Sigmoid colon (tissue), 3 donors: ENCODE data around the gene STAT2.

Source experiments
- CTCF ChIP-seq, 4 experiments: fragments of 450-650 bp in 3 of 4; fragments of 200-600 bp in 1 of 4; IDR thresholded peaks; one replicate each; pipeline ENCODE4 v1.5.1; 2016 to 2019; ENCODE audit warnings: antibody characterized with exemption in 4 of 4, mild to moderate bottlenecking in 3 of 4, moderate library complexity in 2 of 4
- POLR2A ChIP-seq, 2 donors: fragments of 450-650 bp; IDR thresholded peaks; one replicate each; pipeline ENCODE4 v1.6.1; 2016; ENCODE audit warnings: antibody characterized with exemption in 2 of 2, mild to moderate bottlenecking in 2 of 2, moderate library complexity in 2 of 2

GRCh38 chr12:56338308-56339157 lies 21.4 kb downstream of the STAT2 start, which contains the start of gene IL23A:
- TF ChIP-seq CTCF (IDR thresholded peaks at IDR 0.05), result no peak
- no peak for TF ChIP-seq POLR2A (IDR thresholded peaks at IDR 0.05)
